Measurements from ENCODE around the gene PAPSS2.
A peak's percentile ranks its signal among the peaks of the same experiment; 100 is the strongest.

PAPSS2 gene

DNA sequence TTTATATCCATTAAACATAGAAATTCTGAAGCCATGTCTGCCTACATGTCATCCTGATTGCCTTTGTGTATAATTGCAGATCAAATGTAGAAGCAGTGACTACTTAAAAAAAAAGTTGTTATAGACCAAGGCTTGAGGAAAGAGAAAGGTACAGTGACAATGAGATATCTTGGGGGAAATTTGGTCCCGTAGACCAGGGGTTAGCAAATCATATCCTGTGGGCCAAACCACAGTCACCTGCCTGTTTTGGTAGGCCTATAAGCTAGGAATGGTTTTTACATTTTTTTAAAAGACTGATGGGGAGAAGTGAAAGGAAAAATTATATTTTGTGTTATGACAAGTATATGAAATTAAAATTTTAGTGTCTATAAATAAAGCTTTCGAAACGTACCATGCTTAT lies 12.9 kb downstream of the PAPSS2 start:
- DNase-seq = no peak

DNA sequence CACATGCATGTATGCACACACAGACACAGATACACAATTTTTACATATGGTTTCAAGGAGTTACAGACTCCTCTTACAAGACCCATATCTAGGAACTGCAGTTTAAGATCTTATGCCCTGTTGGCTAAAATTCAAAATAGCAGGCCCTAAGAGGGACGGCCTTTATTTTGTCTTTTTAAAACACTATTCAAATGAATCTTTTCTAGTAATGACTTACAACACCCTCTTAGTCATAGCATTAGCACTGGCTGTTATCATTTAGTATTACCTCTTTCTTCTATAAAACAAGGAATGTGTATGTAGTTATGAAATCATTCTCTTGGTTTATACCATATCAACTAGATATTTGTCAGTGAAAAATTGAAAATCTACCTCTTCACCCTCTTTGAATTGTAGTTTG lies 15.3 kb downstream of the PAPSS2 start:
- DNase-seq = no peak

DNA sequence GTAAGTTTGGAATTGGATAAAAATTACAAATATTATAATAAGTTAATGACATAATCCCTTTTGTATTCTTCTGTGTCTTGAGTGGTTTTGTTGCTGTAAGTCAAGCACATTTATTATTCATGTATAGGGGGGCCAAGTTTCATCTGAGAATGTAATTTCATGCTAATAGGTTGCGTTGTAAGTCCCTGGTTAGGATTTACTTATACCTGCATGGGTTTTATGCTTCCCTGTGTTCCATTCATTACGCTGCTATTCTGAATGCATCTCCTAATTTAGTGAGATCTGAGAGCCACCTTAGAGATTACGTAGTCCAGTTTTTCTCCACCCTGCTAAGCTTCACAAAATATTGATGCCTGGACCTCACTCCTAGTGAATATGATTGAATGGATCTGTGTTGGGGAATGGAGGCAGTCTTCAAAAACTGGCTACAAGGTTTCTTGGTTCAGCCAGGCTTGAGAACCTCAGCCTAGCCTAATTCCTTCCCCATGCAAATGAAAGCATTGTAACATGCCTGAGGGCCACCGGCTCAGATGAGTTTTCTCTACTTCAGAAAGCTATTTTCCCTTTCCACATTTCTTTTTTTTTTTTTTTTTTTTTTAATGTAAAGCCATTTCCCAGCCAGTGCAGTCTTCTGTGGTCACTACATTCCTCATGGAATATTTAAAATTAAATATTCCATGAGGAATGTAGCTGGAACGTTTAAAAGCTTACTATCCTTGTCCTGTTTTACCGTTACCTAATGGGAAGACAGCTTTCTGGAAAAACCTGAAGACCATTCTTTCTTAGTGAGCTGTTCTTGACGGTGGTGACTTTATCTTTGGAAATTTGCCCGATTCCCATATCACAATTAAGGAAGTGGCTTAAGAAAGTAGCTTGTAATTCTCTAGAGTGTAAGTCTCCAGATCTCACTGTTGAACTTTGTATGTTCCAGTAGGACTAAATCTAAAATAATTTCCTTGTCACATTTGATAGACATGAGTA lies 16.0 kb downstream of the PAPSS2 start:
- DNase-seq = no peak

DNA sequence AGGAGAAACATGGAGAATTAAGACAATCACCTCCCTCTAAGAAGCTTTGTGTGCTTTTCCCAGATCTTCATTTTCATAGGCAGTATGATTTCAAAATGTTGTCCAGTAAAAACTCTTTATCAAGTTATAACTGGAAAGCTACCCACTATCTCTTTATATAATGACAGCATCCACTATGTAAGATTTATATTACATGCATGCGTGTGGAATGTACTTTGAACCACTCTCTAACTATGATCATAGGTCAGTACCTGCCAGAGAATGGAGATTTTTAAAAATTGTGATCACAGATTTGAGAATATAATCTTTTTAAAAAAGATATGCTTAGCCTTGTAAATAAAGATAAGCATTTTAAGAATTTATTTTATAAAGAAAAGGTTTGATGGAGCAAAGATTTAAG lies 17.9 kb downstream of the PAPSS2 start:
- no peak for DNase-seq

DNA sequence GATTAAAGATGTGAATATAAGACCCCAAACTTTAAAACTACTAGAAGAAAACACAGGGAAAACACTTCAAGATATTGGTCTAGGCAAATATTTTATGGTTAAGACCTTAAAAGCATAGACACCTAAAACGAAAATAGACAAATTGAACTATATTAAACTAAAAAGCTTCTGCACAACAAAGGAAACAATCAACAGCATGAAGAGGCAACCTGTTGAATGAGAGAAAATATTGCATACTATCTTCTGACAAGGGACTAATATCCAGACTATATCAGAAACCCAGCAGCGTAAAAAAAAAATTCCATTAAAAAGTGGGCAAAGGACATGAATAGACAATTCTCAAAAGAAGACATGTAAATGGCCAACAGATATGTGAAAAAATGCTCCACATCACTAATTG lies 18.6 kb downstream of the PAPSS2 start:
- DNase-seq = no peak

DNA sequence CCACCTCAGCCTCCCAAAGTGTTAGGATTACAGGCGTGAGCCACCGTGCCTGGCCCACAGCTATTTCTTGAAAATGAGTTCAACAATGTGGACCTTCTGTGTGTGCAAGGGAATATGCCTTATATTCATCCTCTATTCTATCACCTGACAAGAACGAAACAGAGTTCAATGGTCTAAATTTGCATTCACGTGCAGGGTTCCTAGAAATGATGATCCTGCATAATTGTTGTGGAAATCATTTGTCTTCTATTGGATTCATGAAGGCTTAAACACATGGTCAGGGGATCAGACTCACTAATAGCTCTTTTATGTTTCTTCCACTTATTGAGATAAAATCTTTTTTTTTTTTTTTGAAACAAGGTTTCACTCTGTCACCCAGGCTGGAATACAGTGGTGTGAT lies 23.7 kb downstream of the PAPSS2 start:
- DNase-seq = no peak

DNA sequence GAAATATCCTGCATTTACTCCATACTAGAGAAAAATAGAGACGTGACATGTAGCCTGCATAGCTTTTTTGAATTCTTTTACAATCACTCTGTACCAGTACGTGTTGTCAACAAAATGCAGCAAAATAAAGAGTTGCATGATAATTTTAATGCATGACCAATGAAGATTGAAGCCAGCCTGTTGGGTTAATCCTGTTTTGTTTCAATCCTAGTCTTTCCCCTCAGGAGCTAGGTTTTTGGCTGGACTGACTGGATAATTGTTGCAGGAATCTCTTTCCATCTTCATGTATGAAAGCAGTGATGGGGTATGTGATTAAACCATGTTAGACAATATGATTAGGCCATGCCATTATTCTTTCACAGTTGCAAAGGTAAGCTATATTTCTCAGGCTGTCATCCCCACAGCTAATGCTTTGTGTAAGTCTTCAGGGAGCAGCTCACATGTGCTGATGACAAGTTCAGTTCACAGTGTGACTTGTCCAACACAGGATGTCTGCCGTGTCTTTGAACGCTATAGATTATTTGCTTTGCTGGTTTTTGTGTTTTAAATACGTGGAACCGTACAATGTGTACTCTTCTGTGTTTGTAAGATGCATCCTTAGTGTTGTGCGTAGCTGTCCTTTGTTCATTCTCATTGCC lies 24.4 kb downstream of the PAPSS2 start:
- DNase-seq = no peak

DNA sequence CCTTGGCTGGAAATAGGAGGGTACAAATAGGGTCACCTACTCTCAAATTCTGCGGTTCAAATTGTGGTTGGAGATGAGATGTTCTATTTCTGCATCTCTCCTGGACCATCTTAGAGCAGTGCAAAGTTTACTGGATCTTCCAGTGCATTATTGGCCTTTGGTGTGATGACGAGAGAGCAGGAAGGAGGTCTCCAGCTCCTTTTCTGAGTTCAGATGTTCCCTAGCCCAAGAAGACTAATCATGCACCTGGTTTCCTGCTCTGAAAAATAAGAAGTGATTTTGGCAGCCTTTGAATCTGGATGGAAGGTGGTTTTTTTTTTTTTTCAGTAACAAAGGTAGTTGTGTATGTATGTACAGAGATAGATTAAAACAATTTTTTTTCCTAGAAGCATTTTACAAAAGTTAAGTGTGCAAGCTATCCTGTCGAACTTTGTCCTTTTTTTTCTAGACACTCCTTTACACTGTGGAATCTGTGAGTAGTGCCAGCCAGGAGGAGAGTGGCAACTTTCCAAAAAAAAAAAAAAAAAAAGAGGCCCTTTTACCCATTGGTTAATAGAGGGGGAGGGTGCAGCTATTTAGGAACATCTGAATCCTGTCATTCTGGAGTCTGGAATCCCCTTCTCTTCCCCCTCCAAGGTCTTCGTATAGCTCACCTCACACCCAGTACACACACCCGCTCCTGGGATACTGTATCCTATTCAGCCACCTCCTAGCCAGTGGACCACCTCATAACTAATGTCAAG lies 26.3 kb downstream of the PAPSS2 start:
- DNase-seq = no peak

DNA sequence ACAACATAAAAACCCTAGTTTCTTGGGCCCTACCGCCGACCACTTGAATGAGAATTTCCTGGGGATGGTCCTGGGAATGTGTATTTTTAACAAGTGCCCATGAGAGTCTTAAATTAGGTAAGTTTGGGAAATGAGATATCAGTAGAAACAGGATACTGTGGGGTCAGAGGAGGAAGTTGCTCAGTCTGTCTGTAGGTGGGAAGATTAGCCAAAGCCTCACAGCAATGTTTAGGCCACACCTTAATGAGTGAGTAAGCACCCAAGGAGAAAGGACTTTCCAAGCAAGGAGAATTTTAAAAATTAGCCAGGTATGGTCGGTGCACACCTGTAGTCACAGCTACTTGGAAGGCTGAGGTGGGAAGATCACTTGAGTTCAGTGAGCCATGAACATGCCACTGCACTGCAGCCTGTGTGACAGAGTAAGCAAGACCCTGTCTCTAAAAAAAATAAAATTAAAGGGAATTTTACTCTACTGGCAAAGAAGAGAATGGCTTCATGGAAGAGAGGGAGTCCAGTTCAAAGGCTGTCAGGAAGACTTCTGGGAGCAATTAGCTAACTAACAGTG lies 31.9 kb downstream of the PAPSS2 start:
- no peak for DNase-seq

DNA sequence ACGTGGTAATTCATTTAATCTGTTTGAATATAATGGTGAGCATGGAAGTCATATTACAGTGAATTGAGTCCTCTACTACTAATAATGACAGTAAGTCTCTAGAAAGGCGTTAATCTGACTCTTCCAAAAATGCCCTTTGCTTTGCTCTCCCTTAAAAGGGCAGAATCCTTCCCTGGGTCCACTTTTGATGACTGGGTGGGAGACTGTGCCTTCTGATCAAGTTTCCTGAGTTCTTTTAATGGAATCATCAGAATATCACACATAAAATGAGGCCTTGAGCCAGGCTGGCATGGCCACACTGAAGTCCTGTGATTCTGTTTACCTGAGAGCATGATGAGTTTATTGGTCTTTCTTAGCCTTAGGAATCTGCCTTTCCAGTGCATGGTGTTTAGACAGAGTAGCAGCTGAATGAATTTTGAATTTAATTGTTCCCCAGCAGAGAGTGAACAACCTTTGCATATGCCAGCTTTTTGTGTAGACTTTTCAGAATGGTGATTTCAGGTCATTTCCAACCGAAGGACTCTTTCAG lies 33.3 kb downstream of the PAPSS2 start:
- DNase-seq = no peak

DNA sequence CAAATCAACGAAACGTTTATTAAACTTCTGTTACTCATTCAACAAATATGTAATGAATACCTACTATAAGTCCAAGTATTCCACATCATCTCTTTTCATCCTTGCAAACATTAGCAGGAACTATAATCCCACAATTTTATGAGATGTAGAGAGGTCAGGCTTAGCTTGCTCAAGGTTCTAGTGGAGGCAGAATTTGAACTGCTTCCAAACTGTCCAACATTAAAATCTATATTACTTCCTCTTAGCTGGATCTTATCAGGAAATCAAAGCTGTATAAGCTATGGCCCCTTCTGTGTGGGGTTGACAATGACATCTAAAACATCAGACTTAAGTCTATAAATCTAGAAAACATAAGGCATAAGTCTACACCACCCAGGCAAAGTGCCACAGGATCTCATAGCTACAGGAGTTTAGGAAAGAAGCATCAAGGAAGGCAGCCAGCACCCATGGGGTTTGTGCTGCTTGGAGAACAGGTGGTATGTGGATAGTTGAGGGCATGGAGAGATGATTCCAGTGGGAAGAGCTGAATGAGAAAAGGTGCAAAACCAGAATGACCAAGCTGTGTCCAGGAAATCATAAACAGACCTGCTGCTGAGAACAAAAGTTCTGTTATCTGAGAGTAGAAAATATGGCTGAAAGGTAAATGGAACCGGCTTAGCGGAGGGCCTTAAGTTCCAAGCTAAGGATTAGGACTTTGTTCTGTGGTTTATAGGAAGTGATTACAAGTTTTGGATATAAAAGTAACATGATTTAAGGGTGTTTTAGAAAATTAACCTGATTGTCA lies 34.5 kb downstream of the PAPSS2 start:
- no peak for DNase-seq

DNA sequence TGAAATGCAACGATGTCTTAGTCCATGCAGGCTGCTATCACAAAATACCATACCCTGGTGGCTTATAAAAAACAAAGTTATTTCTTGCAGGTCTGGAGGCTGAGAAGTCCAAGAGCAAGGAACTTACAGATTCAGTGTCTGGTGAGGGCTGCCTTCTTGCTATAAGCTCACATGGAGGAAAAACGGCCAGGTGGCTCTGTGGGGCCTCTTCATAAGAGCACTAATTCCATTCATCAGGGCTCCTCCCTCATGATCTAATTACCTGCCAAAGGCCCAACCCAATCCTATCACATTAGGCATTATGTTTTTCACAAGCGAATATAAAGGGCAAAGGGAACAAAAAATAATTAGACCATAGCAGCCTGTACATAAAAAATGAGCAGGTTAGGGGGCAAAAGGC lies 35.4 kb downstream of the PAPSS2 start:
- no peak for DNase-seq

DNA sequence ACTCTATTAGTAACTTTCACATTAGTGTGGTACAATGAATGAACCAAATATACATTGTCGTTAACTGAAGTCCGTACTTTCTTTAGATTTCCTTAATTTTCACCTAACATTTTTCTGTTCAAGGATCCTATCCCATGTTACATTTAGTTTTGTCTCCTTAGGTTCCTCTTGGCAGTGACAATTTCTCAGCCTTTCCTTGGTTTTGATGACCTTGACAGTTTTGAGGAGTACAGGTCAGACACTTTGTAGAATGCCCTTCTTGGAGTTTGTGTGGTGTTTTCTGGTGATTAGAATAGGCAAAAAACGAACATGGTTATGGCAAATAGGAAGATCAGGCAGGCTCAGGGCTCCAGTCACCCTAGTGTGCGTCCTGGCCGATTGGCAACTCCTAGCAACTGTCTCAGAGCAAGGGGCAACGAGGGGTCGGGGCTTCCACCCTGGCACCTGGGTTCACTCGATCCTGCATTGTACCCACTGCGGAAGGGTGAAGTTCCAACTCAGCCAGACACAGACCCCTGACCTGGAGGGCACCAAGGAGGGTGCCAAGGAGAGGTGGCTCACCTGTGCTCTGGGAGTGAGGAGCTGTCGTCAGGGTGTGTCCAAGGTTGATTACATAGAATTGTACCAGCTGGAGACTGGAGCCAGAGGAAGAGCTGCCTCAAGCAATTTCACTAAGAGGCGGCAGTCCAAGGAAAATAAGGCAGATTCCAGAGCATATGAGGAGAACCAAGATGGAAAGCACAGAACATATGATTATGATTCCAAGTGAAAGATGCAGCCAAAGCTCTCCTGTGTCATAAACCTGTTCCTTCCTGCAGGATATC lies 37.5 kb downstream of the PAPSS2 start:
- no peak for DNase-seq

DNA sequence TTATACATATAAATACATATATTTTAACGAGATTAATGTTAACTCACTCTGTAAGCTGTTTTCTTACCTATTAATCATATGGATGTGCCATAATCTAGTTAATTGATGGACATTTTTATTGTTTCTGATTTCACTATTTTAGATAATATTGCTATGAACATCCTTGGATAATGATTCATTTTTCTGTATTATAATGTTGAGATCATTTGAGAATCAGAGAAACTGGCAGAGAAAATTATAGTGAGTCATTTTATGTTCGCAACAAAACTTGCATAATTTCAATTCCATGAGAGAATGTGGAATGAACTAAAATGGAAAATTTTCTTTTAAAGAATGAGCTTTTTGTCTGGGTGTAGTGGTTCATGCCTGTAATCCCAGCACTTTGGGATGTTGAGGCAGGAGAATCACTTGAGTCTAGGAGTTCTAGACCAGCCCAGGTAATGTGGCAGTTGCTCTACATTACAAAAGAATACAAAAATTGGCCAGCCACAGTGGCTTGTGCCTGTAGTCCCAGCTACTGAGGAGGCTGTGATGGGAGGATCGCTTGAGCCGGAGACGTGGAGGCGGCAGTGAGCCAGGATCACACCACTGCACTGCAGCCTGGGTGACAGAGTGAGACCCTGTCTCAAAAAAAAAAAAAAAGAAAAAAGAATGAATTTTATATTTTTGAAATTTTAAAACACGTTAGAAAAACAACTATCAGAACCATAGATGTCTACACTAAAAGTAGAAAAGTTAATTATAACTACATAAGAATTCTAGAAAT lies 40.5 kb downstream of the PAPSS2 start:
- DNase-seq = no peak

DNA sequence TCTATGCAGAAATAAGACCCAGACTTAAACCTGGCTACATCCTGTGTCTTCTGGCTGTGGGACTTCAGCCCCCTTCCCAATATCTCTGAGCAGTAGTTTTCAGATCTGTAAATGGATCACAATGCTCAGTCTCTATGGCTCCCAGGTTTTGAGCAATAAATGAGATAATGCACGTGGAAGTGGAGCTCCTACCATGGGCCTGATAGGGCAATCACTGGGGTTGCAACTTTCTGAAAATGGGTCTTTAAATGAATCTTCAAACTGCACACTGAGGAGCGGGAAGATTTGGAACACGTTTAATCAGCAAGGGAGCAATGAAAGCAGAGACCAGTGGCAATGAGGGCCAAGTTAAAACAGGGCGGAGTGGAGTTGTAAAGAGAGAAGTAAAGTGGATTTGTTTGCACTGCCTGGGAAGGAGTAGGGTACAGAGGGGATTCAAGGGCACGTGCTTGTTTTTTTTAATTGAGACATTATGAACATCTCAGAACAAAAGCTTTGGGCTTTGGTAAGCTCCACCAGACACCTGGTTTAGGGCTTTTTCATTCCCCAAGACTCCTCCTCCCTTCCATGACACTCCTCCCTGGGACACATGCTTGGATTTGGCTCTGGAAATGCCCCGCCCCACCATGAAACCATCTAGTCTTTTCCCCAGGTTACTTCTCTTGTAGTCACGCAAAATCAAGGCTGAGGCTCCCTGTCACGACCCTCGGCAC lies 42.7 kb downstream of the PAPSS2 start:
- no peak for DNase-seq

DNA sequence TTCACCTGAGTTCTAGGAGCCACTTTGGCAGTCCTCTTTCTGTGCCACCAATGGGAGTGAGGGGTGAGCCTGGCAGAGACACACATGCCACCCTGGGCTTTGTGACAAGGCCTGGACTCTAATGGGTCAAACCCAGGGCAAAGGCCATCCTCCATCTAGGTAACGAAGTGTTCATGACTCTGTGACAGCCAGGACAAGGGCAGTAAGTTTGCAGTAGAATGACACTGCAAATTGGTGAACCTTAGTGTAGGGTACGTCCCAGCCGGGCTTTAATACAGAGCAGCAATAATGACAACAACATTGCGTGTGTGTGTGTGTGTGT lies 43.3 kb downstream of the PAPSS2 start:
- no peak for DNase-seq

DNA sequence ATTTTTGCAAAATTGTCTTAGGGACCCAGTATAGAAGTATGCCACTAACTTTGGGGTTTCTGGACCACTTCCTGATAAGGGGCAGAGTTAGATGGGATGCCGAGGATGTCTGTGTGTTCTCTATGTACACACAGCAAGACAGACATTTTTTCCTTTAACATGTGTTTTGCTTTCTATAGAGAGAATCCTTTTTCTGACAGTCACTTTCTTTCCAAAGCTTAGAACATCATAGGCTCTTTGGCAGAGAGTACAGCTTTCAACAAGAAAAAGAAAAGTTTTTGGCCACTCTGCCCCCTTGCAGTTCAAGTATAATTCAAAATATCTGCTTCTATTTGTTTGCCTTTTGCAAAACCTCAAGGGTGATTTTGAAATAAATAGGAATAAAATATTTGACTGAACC lies 44.1 kb downstream of the PAPSS2 start:
- DNase-seq = no peak

DNA sequence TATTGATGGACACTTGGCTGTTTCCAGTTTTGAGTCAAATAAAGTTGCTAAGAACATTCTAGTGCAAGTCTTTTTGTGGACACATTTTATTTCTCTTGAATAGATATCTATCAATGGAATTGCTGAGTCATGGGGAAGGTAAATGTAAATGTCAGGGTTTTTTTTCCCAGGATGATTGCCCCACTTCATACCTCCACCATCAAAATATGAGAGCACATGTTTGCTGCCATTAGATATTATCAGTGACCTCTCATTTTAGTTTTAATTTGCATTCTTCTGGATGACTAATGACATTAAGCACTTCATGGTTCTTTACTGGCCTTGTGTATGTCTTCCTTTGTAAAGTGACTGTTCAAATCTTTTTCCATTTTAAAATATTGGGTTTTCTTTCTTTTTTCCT lies 45.7 kb downstream of the PAPSS2 start:
- no peak for DNase-seq

DNA sequence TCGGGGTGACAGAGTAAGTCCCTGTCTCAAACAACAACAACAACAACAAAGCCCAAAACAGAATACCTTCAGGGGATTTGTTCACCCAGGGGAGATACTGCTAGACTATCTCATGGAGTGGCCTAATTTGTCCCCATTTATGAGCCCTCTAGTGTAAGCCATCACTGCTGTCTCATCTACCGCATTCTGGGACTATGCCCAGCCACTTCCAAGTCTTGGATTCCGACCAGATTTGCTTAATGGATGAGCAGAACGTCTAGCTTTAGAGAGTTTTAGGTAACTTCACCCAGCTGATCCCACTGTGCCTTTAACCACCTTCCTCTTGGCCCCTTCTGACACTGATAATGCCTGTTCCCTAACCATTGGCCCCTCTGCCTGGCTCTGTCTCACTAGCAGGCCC lies 47.1 kb downstream of the PAPSS2 start:
- DNase-seq = peak; percentile 0

DNA sequence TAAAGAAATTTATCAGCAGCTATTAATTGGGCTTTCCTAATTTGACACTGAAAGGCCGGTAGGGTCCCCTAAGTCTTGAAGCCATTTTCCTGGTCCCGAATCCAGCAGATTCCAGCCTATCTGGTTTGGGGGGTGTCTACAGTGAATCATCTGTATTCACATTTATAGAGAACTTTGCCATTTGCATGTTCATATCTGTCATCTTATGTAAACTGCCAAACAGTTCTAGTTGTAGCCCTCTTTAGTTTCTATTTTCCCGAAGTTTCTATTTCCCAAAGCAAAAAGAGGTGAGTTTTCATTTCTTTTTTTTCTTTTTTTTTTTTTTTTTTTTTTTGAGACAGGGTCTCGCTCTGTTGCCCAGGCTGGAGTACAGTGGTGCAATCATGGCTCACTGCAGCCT lies 47.6 kb downstream of the PAPSS2 start:
- DNase-seq = no peak
